A204.1 (cell line): Measurements from ENCODE around the gene FBXO15.

ENCODE experiments used
- FAIRE-seq: peaks from 2 replicates; lab custom pipeline; 2012; peaks lifted over from hg19 to GRCh38; lab: Jason Lieb, UNC

The FBXO15 gene

GRCh38 chr18:74110976-74111375, 36.7 kb downstream of the FBXO15 start:
- no peak for FAIRE-seq

DNA sequence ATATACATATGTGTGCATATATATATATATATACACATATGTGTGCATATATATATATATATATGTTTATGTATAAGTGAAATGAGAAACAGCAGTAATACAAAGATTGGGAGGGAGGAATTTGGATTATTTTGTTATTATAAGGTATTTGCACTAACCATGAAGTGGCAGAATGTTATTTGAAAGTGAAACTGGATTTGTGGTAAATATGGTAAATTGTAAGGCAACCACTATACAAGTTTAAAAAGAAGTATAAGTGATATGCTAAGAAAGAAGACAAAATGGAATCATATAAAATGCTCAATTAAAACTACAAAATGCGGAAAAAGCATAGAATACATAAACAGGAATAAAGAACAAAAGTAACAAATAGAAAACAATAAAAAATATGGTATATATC, 37.5 kb downstream of the FBXO15 start:
- FAIRE-seq: peak; percentile 30

DNA sequence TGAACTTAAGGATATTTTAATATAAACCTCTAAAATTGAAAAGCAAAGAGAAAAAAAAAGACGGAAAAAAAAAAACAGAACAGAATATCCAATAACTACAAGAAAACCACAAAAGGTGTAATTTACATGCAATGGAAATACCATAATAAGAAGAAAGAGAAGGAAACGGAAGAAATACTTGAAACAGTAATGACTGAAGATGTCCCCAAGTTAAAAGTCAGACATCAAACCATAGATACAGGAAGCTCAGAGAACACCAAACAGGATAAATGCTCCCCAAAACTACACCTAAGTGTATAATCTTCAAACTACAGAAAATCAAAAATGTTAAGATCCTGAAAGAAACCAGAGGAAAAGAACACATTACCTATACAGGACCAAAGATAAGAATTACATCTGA, 39.2 kb downstream of the FBXO15 start:
- no peak for FAIRE-seq

- FAIRE-seq: no peak
Measured at GRCh38 chr18:74097803-74098202, 49.8 kb downstream of the FBXO15 start.

GRCh38 chr18:74092922-74093321, 54.7 kb downstream of the FBXO15 start:
- FAIRE-seq: no peak

DNA sequence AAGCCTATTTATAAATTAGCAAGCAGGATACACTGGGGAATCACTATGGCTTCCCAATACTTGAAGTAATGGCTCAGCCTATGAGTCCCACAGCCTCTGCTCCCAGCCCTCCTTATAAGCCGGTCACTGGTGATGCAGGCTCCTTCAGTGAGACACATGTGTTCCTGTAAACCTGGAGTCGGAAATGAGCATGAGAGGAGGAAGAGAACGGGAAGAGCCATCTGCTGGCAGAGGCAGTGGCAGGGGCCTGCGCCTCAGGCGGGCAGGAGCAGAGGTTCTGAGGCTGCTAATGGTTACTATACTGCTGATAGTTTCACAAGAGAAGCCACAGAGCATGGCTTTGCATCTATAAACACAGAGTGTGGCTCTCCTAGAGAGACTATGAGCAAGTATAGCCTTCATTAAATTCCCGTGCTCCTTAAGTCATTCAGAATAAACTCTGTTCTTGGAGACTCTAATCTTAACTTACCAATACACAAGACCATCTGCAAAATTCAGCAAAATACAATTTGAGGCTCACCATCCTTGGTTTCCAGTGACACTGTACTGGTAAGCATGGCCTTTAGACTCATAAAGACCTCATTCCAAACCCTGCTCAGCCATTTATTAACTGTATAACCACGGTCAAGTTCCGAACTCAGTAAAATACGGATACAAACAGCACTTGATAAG, 63.3 kb downstream of the FBXO15 start:
- no peak for FAIRE-seq

- no peak for FAIRE-seq
Measured at GRCh38 chr18:74083557-74083952, 64.1 kb downstream of the FBXO15 start.

GRCh38 chr18:74082742-74083556, 64.7 kb downstream of the FBXO15 start:
- FAIRE-seq: no peak

DNA sequence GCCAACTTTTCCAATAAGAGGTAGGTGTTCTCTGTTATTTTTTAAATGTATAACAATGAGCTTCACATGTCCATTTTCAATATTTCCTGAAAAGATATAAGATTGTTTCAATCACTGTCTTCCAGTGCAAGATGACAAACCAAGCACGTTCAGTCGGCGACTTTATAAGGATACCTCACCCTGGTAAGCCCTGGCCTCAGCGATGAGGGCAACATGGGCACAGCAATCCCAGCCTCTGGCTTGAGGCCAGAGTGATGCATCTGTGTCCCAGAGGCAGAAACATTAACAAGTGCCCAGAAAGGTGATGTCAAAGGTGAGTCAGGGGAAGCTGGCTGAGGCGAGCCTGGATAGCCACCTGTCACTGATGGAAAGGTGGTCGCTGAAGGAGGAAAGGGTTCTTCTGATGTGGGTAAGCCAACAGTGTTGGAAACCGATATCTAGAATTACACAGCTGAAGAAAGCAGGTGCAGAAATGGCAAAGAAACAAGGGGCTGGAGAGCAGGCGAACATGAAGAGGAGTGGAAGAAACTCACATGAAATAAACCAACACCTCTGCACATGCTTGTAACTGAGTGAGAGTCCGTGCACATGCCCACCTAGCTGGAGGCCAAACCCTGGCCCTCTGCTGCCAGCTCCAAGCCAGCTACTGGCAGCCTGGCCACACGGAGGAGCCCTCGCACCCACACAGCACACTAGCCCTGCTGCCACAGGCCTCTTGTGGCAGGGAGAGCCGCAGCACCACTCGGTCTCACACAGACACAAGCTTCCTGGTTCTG, 65.5 kb downstream of the FBXO15 start:
- no peak for FAIRE-seq

GRCh38 chr18:74078257-74078656, 69.4 kb downstream of the FBXO15 start:
- FAIRE-seq: no peak

GRCh38 chr18:74074668-74075564, 72.7 kb downstream of the FBXO15 start:
- FAIRE-seq: no peak

- FAIRE-seq: no peak
Measured at GRCh38 chr18:74073957-74074667, 73.5 kb downstream of the FBXO15 start.

DNA sequence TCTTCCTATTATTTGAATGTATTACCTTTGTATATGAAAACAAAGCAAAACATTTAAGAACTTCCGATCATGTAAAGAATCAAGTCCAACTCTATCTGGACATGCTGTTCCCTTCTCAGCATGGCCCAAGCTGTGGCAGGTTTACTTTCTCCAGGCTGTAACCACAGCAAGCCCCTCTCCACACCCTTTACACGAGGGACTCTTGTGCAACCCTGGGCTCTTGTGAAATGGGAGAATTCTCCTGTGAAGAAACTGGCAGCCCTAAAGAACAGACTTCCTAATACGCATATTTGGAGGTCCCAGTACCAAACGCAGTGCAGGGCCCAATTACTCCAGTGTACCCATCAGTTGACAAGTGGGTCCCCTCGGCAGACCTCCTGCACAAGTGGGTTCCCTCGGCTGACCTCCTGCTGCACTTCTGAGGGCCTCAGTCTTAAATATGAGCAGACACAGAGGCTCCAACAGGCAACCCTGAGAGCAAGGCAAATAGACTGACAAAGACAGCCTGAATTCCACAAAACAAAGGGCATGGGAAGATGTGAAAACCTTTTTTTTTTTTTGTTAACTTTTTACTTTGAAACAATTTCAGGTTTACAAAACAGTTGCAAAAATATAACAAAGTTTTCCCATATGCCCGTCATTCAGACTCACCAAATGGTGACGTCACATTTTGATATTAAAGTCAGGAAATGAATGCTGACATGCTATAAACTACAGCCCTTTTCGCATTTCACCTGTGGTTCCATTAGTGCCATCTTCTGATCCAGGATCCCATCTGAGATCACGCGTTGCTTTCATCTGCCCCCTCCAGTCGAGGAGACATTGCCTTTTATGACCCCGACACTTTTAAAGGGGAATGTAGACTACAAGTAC, 78.2 kb downstream of the FBXO15 start:
- FAIRE-seq: no peak

DNA sequence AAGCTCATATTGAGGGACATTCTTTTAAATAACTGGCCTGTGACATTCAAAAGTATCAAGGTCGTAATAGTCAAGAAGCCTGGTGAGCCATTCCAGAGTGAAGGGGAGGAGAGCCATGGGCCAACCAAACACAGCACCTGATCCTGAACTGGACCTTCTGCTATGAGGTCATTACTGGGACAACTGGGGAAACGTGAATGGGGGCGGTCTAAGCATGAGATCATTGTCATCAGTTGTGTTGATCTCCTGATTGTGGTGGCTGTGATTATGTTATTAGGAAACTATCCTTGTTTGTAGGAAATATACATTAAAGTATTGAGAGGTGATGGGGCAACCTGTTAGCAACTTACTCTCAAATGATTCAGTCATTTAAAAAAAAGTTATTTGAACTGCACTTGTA, 79.3 kb downstream of the FBXO15 start:
- FAIRE-seq: no peak

DNA sequence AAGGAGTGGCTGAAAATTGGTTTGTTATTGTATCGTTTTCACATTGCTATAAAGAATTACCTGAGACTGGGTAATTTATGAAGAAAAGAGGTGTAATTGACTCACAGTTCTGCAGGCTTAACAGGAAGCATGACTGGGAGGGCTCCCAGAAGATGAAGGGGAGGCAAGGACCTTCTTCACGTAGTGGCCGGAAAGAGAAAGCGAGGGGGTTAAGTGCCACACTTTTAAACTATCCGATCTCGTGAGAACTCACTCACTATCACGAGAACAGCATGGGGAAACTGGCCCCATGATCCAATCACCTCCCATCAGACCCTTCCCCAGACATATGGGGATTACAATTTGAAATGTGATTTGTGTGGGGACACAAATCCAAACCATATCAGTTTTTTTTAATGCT, 81.6 kb downstream of the FBXO15 start:
- no peak for FAIRE-seq

GRCh38 chr18:74065366-74065765, 82.3 kb downstream of the FBXO15 start:
- no peak for FAIRE-seq

DNA sequence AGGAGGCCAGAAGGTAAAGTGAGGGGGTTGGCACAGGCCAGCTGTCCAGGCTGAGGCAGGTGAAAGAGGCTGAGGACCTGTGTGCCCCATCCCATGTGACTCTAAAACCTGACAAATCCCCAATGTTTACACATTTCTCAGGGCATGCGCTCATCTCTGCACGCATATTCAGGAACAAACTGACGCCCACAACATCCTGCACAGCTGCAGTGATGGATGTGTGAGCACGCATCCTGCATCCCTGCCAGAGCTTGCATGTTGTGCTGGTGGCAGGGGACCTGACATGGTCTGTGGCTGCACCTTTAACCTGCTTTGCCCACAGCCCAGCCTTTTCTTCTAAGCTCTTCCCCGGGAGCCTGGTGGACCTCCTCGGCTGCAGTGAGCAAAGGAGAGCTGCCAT, 83.1 kb downstream of the FBXO15 start:
- FAIRE-seq: no peak

- FAIRE-seq: no peak
Measured at GRCh38 chr18:74063557-74063956, 84.1 kb downstream of the FBXO15 start.

GRCh38 chr18:74063023-74063422, 84.6 kb downstream of the FBXO15 start:
- FAIRE-seq: no peak

DNA sequence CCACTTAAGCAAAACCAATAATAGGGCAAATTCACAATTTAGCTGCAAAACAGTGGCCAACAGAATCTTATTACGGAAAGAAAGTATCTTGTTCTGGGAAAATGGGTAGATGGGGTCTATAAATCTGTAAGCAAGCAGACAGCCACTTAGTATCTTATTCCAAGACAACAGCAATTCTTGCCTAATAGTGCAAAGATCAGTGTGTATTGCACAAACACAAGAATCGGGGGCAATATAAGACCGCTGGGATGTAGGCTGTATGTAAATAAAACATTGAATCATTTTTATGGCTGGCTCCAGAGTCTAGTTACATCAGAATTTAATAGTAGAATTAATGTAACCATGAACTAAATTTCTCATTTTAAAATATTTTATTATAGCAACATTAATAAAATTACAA, 85.6 kb downstream of the FBXO15 start:
- FAIRE-seq: no peak
